Measurements from ENCODE around the gene LSP1. TPM values are rescaled to one million over a fixed set of nuclear protein-coding genes. Genes with fewer than 3 reads are reported as not detected.

The LSP1 gene
- total RNA-seq, 1 donor from 2014 or later: 301 TPM

DNA sequence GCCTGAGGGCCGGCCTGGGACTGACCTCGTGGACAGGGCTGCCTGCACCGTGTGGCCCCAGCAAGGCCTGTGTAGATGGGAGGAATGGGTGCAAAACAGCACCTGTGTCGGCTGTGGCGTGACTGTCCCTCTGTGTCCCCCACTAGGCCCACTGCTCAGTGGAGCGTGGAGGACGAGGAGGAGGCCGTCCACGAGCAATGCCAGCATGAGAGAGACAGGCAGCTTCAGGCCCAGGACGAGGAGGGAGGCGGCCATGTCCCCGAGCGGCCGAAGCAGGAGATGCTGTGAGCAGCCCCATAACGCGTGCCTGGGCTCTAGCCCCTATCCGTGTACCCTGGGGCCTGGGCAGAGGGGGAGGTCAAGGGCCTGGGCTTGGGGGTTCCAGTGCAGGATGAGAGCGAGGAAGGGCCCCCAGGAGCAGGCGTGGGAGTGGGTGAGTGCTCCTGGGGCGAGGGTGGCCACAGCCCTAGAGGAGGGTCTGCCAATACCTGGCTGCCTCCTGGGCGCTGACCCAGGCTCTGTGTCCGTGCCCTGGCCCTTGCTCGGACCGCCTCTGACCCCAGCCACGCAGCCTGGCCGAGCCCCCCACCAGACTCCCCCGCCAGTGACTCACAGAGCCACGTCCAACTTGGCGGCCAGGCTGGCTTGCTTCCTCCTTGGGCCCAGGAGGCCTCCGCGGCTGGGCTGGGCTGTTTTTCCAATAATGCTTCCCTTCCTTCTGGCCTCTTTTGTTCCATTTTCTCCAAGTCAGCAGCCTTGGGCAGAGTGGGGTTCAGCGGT is 27.2 kb downstream of the LSP1 start:
- peak; percentile 15 for DNase-seq
- CTCF ChIA-PET: no interaction called here
- H3K27ac Mint-ChIP-seq: peak overlapping the region; percentile 71

DNA sequence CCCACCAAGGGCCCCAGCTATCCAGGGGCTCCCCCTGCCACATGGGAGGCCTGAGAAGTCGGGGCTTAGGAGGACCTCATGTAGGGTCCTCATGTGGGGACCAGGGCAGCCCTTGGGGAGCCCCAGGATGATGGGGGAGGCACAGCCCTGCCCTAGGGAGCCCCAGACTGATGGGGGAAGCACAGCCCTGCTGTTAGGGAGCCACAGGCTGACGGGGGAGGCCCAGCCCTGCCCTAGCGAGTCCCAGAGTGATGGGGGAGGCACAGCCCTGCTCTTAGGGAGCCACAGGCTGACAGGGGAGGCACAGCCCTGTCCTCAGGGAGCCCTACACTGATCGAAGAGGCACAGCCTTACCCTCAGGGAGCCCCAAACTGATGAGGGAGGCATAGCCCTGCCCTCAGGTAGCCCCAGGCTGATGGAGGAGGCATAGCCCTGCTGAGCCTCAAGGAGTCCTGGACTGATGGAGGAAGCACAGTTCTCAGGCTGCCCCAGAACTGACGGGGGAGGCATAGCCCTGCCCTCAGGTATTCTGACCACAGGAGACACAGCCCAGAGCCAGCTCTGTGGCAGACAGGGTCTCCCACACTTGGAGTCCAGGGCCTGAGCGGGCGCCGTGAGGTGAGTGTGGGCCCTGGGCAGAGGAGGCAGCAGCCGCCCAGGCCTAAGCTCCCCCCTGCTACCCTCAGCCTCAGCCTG is 28.0 kb downstream of the LSP1 start:
- intact Hi-C loops (cut with micrococcal nuclease): loop anchor here (5.0 kb wide), 1 partner anchor 36 kb away; the partner anchor contains the start of gene TNNT3
- no peak for ATAC-seq (ENCODE audit: low read depth)
- TF ChIP-seq, protein P1, sequence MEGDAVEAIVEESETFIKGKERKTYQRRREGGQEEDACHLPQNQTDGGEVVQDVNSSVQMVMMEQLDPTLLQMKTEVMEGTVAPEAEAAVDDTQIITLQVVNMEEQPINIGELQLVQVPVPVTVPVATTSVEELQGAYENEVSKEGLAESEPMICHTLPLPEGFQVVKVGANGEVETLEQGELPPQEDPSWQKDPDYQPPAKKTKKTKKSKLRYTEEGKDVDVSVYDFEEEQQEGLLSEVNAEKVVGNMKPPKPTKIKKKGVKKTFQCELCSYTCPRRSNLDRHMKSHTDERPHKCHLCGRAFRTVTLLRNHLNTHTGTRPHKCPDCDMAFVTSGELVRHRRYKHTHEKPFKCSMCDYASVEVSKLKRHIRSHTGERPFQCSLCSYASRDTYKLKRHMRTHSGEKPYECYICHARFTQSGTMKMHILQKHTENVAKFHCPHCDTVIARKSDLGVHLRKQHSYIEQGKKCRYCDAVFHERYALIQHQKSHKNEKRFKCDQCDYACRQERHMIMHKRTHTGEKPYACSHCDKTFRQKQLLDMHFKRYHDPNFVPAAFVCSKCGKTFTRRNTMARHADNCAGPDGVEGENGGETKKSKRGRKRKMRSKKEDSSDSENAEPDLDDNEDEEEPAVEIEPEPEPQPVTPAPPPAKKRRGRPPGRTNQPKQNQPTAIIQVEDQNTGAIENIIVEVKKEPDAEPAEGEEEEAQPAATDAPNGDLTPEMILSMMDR (IDR thresholded peaks at IDR 0.05): no peak
- Mint-ChIP-seq H3K4me1 (peaks cover 48% of the 10 kb centered on the region), H3K36me3 (ENCODE audit: low read depth) (peaks cover 8% of the 10 kb centered on the region), H3K27ac (peak overlapping the region; percentile 71), H3K27me3 (no peaks in the 10 kb centered on the region), H3K9me3 (no peaks in the 10 kb centered on the region), H3K4me3 (no peak overlapping the region)
- ChIA-PET CTCF (interaction anchor here (1.2 to 2.6 kb wide), 6 partner anchors 11 to 269 kb away, joined by 3 to 15 read pairs (median 10); partner anchors contain the start of gene LSP1), POLR2A (interaction anchor here (1.4 to 5.4 kb wide), 2 partner anchors 28 to 37 kb away, joined by 5 to 55 read pairs; partner anchors contain the start of gene LSP1)
- peak; percentile 22 for DNase-seq

More for the DNA sequence above, 27.2 kb downstream of the LSP1 start:
- POLR2A ChIA-PET: interaction anchor here (0.6 to 5.4 kb wide), 3 partner anchors 12 to 37 kb away, joined by 3 to 55 read pairs (median 5); partner anchors contain the start of gene LSP1
- Mint-ChIP-seq H3K9me3 (no peaks in the 10 kb centered on the region), H3K36me3 (ENCODE audit: low read depth) (peaks cover 11% of the 10 kb centered on the region), H3K27me3 (no peaks in the 10 kb centered on the region), H3K4me1 (peaks cover 53% of the 10 kb centered on the region), H3K4me3 (no peak overlapping the region)
- no peak for ATAC-seq (ENCODE audit: low read depth)
- TF ChIP-seq, protein P1 (IDR thresholded peaks at IDR 0.05): no peak
- intact Hi-C loops (cut with micrococcal nuclease): loop anchor here (5.0 kb wide), 1 partner anchor 37 kb away; the partner anchor contains the start of gene TNNT3

DNA sequence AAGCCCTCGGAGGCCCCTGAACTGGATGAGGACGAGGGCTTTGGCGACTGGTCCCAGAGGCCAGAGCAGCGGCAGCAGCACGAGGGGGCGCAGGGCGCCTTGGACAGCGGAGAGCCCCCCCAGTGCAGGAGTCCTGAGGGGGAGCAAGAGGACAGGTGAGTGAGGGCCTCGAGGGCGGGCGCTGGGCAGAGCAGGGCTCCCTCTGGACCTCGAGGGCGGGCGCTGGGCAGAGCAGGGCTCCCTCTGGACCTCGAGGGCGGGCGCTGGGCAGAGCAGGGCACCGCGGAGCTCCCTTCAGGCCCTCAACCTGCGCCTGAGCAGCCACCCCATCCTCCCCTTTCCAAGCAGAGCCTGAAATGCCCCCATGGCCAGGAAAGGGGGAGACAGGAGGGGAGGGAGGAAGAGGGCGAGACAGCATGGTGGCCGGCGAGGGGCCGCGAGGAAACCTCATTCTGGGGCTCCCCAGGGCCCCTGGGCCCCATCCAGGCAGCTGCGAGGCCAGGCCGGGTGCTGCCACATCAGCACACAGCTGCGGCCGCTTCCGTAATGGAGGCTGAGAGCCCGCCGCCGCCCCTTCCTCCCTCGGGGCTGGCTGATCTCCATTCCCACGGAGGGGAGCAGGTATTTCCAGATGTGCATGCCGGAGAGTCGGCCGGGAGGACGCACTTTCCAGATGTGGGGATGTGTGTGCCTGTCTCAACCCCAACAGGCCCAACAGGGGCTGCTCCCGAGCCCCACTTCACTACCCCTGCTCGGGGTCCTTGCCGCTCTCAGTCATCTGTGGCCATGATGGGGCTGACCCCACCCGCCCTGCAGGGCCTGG is 28.8 kb downstream of the LSP1 start:
- peak; percentile 65 for ATAC-seq (ENCODE audit: low read depth)
- peak overlapping the region; percentile 61 for H3K27ac Mint-ChIP-seq

More for the DNA sequence above, 28.8 kb downstream of the LSP1 start:
- H3K4me1 Mint-ChIP-seq: peaks cover 41% of the 10 kb centered on the region
- no peaks in the 10 kb centered on the region for H3K9me3 Mint-ChIP-seq
- H3K36me3 Mint-ChIP-seq (ENCODE audit: low read depth): peaks cover 8% of the 10 kb centered on the region
- no peaks in the 10 kb centered on the region for H3K27me3 Mint-ChIP-seq
- TF ChIP-seq, protein P1 (IDR thresholded peaks at IDR 0.05): no peak
- DNase-seq: peak; percentile 44
- no peak overlapping the region for H3K4me3 Mint-ChIP-seq
- intact Hi-C loops (cut with micrococcal nuclease): loop anchor here (1.0 to 5.0 kb wide), 4 partner anchors 28 to 269 kb away; partner anchors contain the start of genes LSP1 and TNNT3
- POLR2A ChIA-PET: interaction anchor here (0.6 to 5.4 kb wide), 9 partner anchors 9 to 1110 kb away, joined by 3 to 55 read pairs (median 4); partner anchors contain the start of genes LSP1, MRPL23, NAP1L4 and PRR33
- CTCF ChIA-PET: interaction anchor here (0.5 to 2.6 kb wide), 24 partner anchors 10 to 1164 kb away, joined by 3 to 15 read pairs (median 6); partner anchors contain the start of genes LSP1 and PRR33

Data from activated B cell treated with CpG ODN at 0.5 μM for 24 hours (primary cell).